Measurements from ENCODE around the gene PRPS1L1.

GRCh38 chr7:17988141-17988540 is 39.5 kb downstream of the PRPS1L1 start:
- TF ChIP-seq CTCF (conservative IDR thresholded peaks at IDR 0.05; ENCODE audit: low read depth in 2 of 2) (no peak), EZH2 (IDR thresholded peaks at IDR 0.05; ENCODE audit: low read depth, unreplicated experiment) (no peak), POLR2AphosphoS5 (IDR thresholded peaks at IDR 0.05; ENCODE audit: low read depth) (no peak), EZH2phosphoT487 (IDR thresholded peaks at IDR 0.05; ENCODE audit: unreplicated experiment) (no peak), CREB1 (CRISPR knock-in tag; IDR thresholded peaks at IDR 0.05; ENCODE audit: low read depth) (no peak), ZNF462 (CRISPR knock-in tag; IDR thresholded peaks at IDR 0.05) (no peak), JUNB (IDR thresholded peaks at IDR 0.05; ENCODE audit: unreplicated experiment) (no peak), ZNF331 (CRISPR knock-in tag; IDR thresholded peaks at IDR 0.05; ENCODE audit: low read depth) (no peak)
- TF ChIP-seq, protein P1, sequence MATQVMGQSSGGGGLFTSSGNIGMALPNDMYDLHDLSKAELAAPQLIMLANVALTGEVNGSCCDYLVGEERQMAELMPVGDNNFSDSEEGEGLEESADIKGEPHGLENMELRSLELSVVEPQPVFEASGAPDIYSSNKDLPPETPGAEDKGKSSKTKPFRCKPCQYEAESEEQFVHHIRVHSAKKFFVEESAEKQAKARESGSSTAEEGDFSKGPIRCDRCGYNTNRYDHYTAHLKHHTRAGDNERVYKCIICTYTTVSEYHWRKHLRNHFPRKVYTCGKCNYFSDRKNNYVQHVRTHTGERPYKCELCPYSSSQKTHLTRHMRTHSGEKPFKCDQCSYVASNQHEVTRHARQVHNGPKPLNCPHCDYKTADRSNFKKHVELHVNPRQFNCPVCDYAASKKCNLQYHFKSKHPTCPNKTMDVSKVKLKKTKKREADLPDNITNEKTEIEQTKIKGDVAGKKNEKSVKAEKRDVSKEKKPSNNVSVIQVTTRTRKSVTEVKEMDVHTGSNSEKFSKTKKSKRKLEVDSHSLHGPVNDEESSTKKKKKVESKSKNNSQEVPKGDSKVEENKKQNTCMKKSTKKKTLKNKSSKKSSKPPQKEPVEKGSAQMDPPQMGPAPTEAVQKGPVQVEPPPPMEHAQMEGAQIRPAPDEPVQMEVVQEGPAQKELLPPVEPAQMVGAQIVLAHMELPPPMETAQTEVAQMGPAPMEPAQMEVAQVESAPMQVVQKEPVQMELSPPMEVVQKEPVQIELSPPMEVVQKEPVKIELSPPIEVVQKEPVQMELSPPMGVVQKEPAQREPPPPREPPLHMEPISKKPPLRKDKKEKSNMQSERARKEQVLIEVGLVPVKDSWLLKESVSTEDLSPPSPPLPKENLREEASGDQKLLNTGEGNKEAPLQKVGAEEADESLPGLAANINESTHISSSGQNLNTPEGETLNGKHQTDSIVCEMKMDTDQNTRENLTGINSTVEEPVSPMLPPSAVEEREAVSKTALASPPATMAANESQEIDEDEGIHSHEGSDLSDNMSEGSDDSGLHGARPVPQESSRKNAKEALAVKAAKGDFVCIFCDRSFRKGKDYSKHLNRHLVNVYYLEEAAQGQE (IDR thresholded peaks at IDR 0.05; ENCODE audit: unreplicated experiment), result no peak
